Measurements from ENCODE around the gene TC2N. TPM values are rescaled to one million over a fixed set of nuclear protein-coding genes. Genes with fewer than 3 reads are reported as not detected.

TC2N gene
- total RNA-seq, 1 experiment from 2014 or later = 16.4 TPM

DNA sequence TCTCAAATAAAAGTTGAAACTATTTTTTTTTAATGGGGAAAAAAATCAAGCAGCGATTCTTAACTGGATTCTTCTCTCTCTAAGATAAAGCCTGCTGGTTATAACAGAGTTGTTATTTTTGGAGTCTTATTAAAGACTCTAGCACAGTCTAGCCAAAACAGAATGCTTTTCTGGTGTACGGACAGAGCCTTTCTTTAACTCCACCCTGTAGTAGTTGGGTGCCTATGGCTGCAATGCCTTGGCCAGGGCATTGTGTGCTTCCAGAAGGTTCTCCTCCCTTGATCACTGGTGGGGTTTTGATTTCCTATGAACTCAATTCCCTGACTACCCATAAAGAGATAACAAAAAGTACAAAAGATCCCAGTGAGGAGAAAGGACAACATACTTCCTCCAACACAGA lies 35.7 kb upstream of the TC2N start:
- H3K27ac Mint-ChIP-seq = no peak overlapping the region

More for the DNA sequence above, 35.7 kb upstream of the TC2N start:
- no peak overlapping the region for H3K4me3 Mint-ChIP-seq
- no peak for DNase-seq
- no peak overlapping the region for H3K9ac ChIP-seq (ENCODE audit: extremely low read depth, insufficient read length, low read length)
- no peaks in the 10 kb centered on the region for H3K9me3 Mint-ChIP-seq
- no peak overlapping the region for H2BK5ac ChIP-seq (ENCODE audit: insufficient read length, low read length)
- H3K56ac ChIP-seq (ENCODE audit: insufficient read length, low read depth, low read length) = no peak overlapping the region
- no peak overlapping the region for H2BK120ac ChIP-seq (ENCODE audit: low read depth, low read length, poor library complexity, severe bottlenecking)
- no peak overlapping the region for H4K91ac ChIP-seq (ENCODE audit: insufficient read length, low read depth, low read length)
- no peak overlapping the region for H2BK15ac ChIP-seq (ENCODE audit: low read depth, low read length)
- H4K20me1 ChIP-seq (ENCODE audit: control insufficient read depth, insufficient read depth, insufficient read length) = no peaks in the 10 kb centered on the region
- no peak overlapping the region for H3K4ac ChIP-seq (ENCODE audit: low read depth, low read length)
- no peak overlapping the region for H3K23ac ChIP-seq (ENCODE audit: insufficient read length, low read depth, low read length)
- no peaks in the 10 kb centered on the region for H3K27me3 ChIP-seq (ENCODE audit: insufficient read depth, low read length)
- no peaks in the 10 kb centered on the region for H3K23me2 ChIP-seq (ENCODE audit: insufficient read length, low read depth, low read length, poor library complexity, severe bottlenecking)
- no peak overlapping the region for H3T11ph ChIP-seq (ENCODE audit: low read length)
- H3K9me3 ChIP-seq (ENCODE audit: control insufficient read depth, low read depth, low read length) = no peaks in the 10 kb centered on the region
- H3K27me3 Mint-ChIP-seq (ENCODE audit: low read depth) = no peaks in the 10 kb centered on the region
- H2BK20ac ChIP-seq (ENCODE audit: low read depth, low read length, poor library complexity, severe bottlenecking) = no peak overlapping the region
- no peaks in the 10 kb centered on the region; a peak in 1 of 7 replicates for H3K36me3 Mint-ChIP-seq (ENCODE audit: insufficient read depth in 1 of 3, low read depth in 3 of 3)
- no peak overlapping the region for H4K5ac ChIP-seq (ENCODE audit: insufficient read length, low read depth, low read length)
- WGBS (ENCODE audit: extremely low coverage, insufficient read length, low lambda C conversion rate) = no CpG with 5 or more reads among the region's 2 CpGs
- H4K8ac ChIP-seq (replicated peaks; ENCODE audit: insufficient read length, low read depth, low read length) = no peak overlapping the region
- H3K18ac ChIP-seq (ENCODE audit: insufficient read length, low read depth, low read length) = no peak overlapping the region
- no peaks in the 10 kb centered on the region for H3K4me1 Mint-ChIP-seq
- H3K79me2 ChIP-seq (ENCODE audit: insufficient read depth, low read length) = no peaks in the 10 kb centered on the region
- H3K14ac ChIP-seq (ENCODE audit: insufficient read depth, low read length) = no peak overlapping the region
- no peak overlapping the region for H2AK5ac ChIP-seq (ENCODE audit: insufficient read length, low read length)
- TF ChIP-seq, protein P1, sequence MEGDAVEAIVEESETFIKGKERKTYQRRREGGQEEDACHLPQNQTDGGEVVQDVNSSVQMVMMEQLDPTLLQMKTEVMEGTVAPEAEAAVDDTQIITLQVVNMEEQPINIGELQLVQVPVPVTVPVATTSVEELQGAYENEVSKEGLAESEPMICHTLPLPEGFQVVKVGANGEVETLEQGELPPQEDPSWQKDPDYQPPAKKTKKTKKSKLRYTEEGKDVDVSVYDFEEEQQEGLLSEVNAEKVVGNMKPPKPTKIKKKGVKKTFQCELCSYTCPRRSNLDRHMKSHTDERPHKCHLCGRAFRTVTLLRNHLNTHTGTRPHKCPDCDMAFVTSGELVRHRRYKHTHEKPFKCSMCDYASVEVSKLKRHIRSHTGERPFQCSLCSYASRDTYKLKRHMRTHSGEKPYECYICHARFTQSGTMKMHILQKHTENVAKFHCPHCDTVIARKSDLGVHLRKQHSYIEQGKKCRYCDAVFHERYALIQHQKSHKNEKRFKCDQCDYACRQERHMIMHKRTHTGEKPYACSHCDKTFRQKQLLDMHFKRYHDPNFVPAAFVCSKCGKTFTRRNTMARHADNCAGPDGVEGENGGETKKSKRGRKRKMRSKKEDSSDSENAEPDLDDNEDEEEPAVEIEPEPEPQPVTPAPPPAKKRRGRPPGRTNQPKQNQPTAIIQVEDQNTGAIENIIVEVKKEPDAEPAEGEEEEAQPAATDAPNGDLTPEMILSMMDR (conservative IDR thresholded peaks at IDR 0.05) = no peak
- no peak overlapping the region for H3K27ac ChIP-seq (ENCODE audit: insufficient read length, low read depth, low read length)
- no peak overlapping the region for H3K4me2 ChIP-seq (ENCODE audit: insufficient read depth, insufficient read length, low read length)
- H2AFZ ChIP-seq (ENCODE audit: low read length) = no peak overlapping the region
- H3K79me1 ChIP-seq (ENCODE audit: insufficient read depth, low read depth, low read length, poor library complexity, severe bottlenecking) = no peaks in the 10 kb centered on the region
- no peaks in the 10 kb centered on the region for H3K4me1 ChIP-seq (ENCODE audit: insufficient read depth, low read length)
- H2BK12ac ChIP-seq (ENCODE audit: insufficient read length, low read depth, low read length) = no peak overlapping the region
